ENCODE data around the gene PIK3C2A. TPM values are rescaled to one million over a fixed set of nuclear protein-coding genes. Genes with fewer than 3 reads are reported as not detected.

The PIK3C2A gene
- total RNA-seq, 1 donor from 2014 or later, result 74.0 TPM

- no peak for TF ChIP-seq CTCF (IDR thresholded peaks at IDR 0.05; ENCODE audit: unreplicated experiment)
- no peaks in the 10 kb centered on the region for H3K27me3 Mint-ChIP-seq (ENCODE audit: low read depth)
- DNase-seq (ENCODE audit: low spot score in 2 of 2, unreplicated experiment in 2 of 2), result no peak
- H3K36me3 Mint-ChIP-seq, result peaks cover 19% of the 10 kb centered on the region
- H3K27ac Mint-ChIP-seq, result no peak overlapping the region
- peaks cover 9% of the 10 kb centered on the region for H3K4me1 Mint-ChIP-seq
- no peaks in the 10 kb centered on the region for H3K9me3 Mint-ChIP-seq
- no peak overlapping the region for H3K4me3 Mint-ChIP-seq
Observed at GRCh38 chr11:17164361-17165246, 43.2 kb downstream of the PIK3C2A start.

GRCh38 chr11:17163736-17164135 is 44.0 kb downstream of the PIK3C2A start:
- Mint-ChIP-seq H3K4me3 (no peak overlapping the region), H3K27me3 (ENCODE audit: low read depth) (no peaks in the 10 kb centered on the region), H3K9me3 (no peaks in the 10 kb centered on the region), H3K4me1 (peaks cover 9% of the 10 kb centered on the region), H3K36me3 (peaks cover 13% of the 10 kb centered on the region), H3K27ac (no peak overlapping the region)
- DNase-seq (ENCODE audit: low spot score in 2 of 2, unreplicated experiment in 2 of 2), result no peak
- no peak for TF ChIP-seq CTCF (IDR thresholded peaks at IDR 0.05; ENCODE audit: unreplicated experiment)

GRCh38 chr11:17163291-17163690 is 44.5 kb downstream of the PIK3C2A start:
- TF ChIP-seq CTCF (IDR thresholded peaks at IDR 0.05; ENCODE audit: unreplicated experiment), result no peak
- Mint-ChIP-seq H3K4me3 (no peak overlapping the region), H3K27ac (no peak overlapping the region), H3K27me3 (ENCODE audit: low read depth) (no peaks in the 10 kb centered on the region), H3K4me1 (peaks cover 9% of the 10 kb centered on the region), H3K36me3 (peaks cover 10% of the 10 kb centered on the region), H3K9me3 (no peaks in the 10 kb centered on the region)
- DNase-seq (ENCODE audit: low spot score in 2 of 2, unreplicated experiment in 2 of 2), result no peak

GRCh38 chr11:17162376-17162775 is 45.4 kb downstream of the PIK3C2A start:
- no peaks in the 10 kb centered on the region for H3K9me3 Mint-ChIP-seq
- no peak for DNase-seq (ENCODE audit: low spot score in 2 of 2, unreplicated experiment in 2 of 2)
- peak overlapping the region; percentile 24 for H3K27ac Mint-ChIP-seq
- no peak for TF ChIP-seq CTCF (IDR thresholded peaks at IDR 0.05; ENCODE audit: unreplicated experiment)
- H3K36me3 Mint-ChIP-seq, result peaks cover 5% of the 10 kb centered on the region
- peaks cover 9% of the 10 kb centered on the region for H3K4me1 Mint-ChIP-seq
- H3K27me3 Mint-ChIP-seq (ENCODE audit: low read depth), result no peaks in the 10 kb centered on the region
- no peak overlapping the region for H3K4me3 Mint-ChIP-seq

- no peaks in the 10 kb centered on the region for H3K27me3 Mint-ChIP-seq (ENCODE audit: low read depth)
- peaks cover 11% of the 10 kb centered on the region for H3K4me1 Mint-ChIP-seq
- no peak for TF ChIP-seq CTCF (IDR thresholded peaks at IDR 0.05; ENCODE audit: unreplicated experiment)
- no peak overlapping the region for H3K4me3 Mint-ChIP-seq
- H3K9me3 Mint-ChIP-seq, result no peaks in the 10 kb centered on the region
- DNase-seq (ENCODE audit: low spot score in 2 of 2, unreplicated experiment in 2 of 2), result no peak
- H3K27ac Mint-ChIP-seq, result no peak overlapping the region
- H3K36me3 Mint-ChIP-seq, result peaks cover 3% of the 10 kb centered on the region
Observed at GRCh38 chr11:17161515-17161914, 46.3 kb downstream of the PIK3C2A start.
